Muscle of arm (tissue), 12 donors: ENCODE results near the gene GPBP1L1. TPM values are rescaled to one million over a fixed set of nuclear protein-coding genes. Genes with fewer than 3 reads are reported as not detected.

Experiments
- DNase-seq: peaks from one replicate; pipeline ENCODE4 v3.0.0-alpha.2; 2013
- polyA plus RNA-seq, 12 donors: library from polyadenylated mRNA; unstranded; fragments of 120-200 nt; gene quantifications; one replicate each; pipeline ENCODE4 v1.2.1, GENCODE V29; 2013; ENCODE audit not compliant: insufficient read length in 12 of 12

GPBP1L1 gene
- polyA plus RNA-seq, 12 donors: 52.4 to 720 (median 69.9) TPM

DNA sequence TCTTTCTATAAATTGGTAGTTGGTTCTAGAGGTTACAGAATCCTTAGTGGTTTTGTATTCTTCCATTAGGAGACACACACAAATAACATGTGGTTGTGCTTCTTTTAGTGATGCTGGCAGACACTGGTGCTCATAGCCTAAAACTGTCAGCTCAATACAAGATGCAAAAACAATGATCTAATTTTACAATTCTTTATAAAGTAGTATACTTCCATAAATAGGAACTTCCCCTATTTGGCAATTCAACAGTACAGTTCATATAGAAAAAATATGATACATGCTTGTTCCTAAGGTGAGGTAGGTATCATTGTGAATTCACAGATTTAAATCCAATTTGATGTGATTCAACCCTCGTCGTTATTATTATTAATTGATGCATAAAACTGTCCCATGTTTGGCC is 41.7 kb downstream of the GPBP1L1 start:
- no peak for DNase-seq

- DNase-seq: no peak
Measured at GRCh38 chr1:45643978-45644377, 42.4 kb downstream of the GPBP1L1 start.

GRCh38 chr1:45643321-45643720 is 43.0 kb downstream of the GPBP1L1 start:
- no peak for DNase-seq

DNA sequence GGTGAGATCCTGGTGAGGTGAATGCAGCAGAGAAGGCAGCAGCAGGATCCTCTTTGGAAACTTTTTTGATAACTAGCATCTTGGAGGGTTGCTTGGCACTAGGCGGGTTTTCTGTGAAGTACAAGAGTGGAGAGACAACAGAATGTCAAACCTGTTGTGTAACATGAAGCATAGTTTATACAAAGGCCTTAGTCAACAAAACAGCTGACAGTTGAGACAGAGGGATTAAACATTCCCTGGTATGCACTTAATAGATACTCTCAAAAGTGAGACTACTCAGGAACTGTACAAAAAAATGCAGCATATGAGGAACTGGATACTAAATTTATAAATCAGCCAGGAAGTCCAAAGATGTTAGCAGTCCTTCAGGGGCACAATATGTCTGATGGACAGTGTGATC is 46.0 kb downstream of the GPBP1L1 start:
- no peak for DNase-seq

- no peak for DNase-seq
Measured at GRCh38 chr1:45635211-45635610, 51.1 kb downstream of the GPBP1L1 start.

DNA sequence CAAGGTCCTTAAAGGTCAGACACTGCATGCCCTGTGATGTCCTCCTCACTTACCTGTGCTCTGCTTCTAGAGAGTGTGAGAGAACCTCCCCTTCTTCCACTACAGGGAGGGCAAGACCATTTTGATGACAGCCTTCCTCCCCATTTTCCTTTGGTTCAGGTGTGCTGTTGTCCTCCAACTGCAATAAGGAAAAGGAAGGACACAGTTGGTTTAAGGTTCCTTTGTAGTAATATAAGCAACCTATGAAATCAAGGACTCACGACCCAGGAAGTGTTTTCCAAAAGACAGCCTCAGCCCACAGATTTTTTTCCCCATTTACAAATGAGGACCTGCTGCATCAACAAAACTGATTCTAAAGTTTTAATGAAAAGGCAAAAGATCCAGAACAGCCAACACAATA is 55.9 kb downstream of the GPBP1L1 start:
- no peak for DNase-seq

DNA sequence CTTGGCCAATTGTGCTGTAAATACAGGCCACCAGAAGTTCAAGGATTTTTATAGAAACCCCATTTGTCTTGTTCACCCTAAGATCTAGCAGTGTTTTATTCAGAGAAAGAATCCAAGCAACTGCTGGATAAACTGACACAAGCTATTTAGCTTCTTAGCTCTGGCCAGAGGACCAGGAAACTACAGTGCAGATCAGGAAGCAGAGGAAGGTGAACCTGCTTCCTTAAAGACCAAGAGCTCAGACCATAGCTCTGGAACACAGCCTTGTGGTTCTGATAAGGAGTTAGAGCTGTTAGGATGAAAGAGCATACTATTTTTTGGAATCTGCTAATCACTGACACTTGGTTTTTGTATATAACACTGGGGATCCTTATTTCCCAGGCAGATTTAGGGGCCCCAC is 57.3 kb downstream of the GPBP1L1 start:
- DNase-seq: no peak

GRCh38 chr1:45623972-45624371 is 62.4 kb downstream of the GPBP1L1 start, which contains the start of gene CCDC17:
TSS of gene CCDC17 (minus strand) at chr1:45624054. CDS start at chr1:45623909, 145 bp downstream.
- no peak for DNase-seq

DNA sequence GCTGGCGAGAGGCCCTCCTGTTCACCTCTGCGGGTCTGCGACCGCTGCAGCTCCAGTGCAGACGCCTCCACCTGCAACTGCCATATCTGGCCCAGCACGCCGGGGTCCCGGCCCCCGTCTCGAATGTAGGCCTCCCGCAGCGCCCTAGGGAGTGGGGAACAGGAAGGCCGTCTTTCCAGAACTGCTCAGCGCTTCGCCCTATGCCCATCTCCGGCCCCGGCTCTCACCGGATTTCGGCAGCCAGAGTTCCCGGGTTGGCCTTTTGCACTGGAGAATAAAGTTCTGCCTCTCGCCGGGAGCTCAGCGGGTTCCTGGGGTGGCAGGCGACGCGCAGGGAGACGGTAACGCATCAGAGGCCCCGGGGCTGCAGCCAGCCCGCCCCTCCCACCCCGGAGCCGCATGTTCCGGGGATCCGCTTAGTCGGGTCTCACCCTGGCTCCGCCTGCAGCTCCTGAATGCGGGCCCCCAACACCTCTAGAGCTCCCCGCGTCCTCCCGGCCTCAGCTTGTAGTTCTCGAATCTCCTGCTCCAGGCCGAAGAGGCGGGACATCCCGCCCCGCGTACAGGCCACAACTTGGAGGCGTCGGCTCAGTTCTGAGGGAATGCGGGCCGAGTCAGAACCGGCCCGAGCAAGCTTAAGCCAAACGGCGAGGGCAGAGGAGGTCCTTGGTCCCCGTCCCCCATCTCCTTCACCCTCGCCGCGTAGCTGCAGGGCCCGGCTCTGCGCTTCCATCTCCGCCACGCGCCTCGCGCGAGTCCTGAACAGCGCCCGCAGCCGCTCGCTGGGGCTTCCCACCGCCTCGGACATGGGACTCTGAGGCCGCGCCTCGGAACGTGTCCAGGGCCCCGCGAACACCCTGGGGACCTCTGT is 63.6 kb downstream of the GPBP1L1 start:
- DNase-seq: peak; percentile 45

DNA sequence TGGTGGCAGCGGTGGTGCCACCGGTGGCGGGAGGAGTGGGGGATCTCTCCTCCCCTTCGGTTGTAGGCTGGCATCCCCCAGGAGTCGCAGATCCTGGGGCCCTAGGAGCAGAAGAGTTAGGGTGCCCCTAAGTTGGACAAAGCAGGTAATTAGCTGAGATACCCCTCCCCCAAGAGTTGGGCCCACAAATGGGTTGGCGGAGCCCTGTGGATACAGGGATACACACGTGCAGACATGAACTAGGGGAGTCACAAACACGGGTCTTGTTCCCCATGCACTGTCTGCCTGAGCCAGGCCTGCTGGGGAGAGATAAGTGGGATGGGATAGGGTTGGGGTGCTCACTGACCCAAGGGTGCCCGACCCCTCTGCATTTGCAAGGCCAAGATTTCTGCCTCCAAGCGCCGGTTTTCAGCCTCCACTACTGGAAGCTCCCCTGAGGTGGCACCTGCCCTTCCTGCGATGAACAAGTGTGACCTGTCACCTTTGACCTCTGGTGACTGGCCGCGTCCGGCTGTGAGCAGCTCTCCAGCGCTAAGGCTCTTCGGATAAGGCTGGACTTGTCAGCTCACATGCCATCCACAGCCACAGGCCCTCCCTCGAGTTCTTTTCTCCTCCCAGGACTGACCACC is 64.3 kb downstream of the GPBP1L1 start:
- no peak for DNase-seq

DNA sequence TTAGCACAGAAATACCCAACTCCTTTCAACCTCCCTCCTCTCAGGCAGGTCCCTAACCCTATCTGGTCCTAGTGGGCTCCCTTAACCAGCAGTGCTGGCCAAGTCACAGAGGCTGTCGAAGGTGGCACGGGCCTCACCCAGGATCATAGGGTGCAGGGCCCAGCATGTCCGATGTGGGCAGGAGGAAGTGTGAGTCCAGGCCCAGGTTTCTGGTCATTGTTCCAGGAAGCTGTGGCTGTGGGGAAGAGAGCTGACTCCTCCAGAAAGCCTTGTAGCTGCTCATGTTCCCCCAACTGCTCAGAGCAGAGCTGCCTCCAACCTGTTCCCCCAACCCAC is 64.9 kb downstream of the GPBP1L1 start:
- DNase-seq: no peak

DNA sequence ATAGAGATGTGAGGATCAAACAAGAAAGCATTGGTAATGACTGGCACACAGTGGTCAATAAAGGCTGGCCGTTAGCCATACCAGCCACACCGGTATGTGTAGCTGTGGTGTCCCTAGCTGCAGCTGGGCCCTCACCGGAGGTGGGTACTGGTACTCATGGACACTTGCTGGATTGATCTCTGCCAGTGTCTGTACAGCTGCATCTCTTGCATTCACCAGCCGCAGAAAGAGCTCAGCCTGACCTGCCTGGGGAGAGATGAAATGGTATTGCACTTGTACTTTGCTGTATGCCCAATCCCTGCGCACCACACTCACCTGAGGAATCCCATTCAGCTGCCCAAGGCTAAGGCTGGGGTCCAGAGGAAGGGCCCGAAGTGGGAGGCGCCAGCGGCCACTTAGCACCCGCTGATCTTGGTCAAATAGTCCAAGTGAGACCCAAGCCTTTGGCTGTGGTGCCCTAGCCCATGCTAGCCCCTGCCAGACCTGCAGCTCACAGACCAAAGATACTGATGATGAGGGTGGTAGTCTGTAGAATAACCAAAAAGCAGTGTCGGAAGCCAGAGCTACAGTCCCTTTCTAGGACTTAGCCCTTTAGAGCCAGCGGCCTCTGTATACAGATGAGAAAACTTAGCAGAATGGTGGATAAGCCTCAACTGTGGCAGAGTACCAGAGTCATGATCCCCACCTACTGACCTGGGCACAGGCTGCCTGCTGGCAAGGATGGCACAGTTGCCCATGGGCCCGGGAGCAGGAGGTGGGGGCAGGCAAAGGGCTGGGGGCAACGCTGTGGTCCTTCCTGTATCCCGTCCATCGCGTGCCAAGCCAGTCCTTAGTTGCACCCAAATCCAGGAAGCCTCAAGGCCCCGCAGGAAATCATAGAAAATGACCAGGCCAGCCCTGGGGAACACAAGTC is 65.5 kb downstream of the GPBP1L1 start:
- no peak for DNase-seq

GRCh38 chr1:45619149-45619921 is 67.0 kb downstream of the GPBP1L1 start:
- no peak for DNase-seq

- DNase-seq: no peak
Measured at GRCh38 chr1:45617618-45618017, 68.7 kb downstream of the GPBP1L1 start.

DNA sequence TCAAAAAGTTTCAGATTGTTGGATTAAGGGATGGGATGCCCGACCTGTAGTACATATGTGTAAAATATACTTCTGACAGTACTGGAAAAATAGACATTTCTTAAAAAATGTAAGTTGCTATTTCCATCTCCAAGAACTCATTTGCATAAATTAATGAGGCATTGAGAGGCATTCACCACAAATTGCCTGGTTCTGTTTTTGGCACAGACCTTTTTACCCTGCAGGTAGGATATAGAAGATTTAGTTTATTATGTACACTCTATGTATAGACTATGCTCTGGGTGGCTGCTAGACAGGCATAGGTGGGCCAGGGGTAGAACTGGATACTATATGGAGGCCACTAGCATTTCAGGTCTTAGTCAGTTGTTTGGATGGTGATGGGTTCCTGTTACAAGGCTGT is 70.4 kb downstream of the GPBP1L1 start:
- no peak for DNase-seq

- DNase-seq: no peak
Measured at GRCh38 chr1:45612941-45613579, 73.3 kb downstream of the GPBP1L1 start.

DNA sequence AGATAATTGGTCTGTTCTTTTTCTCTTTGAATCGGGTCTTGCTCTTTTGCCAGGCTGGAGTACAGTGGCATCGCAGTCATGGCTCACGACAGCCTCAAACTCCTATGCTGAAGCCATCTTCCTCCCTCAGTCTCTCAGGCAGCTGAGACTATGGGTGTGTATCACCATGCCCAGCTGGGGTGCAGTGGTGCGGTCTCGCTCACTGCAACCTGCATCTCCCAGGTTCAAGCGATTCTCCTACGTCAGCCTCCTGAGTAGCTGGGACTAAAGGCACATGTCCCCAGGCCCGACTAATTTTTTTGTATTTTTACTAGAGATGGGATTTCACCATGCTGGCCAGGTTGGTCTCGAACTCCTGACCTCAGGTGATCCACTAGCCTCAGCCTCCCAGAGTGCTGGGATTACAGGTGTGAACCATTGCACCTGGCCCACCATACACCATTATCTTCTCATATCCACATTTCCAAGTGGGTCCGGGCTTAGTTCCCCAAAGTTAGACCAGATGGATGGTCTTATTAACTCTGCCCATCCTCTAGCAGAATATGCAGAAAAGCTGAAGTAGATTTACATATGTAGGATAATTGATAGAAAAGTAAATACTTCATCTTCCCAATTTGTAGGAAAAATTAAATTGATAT is 75.6 kb downstream of the GPBP1L1 start:
- DNase-seq: no peak

- no peak for DNase-seq
Measured at GRCh38 chr1:45608175-45609156, 77.9 kb downstream of the GPBP1L1 start.

GRCh38 chr1:45607404-45608074 is 78.8 kb downstream of the GPBP1L1 start:
- DNase-seq: no peak
